Effector memory CD8-positive, alpha-beta T cell (primary cell): Measurements from ENCODE around the gene SPATA25.

Source experiments
- ATAC-seq: fragments of 150-1000 bp; cut with Tn5 transposase; replicated peaks from 2 replicates; pipeline ENCODE4 v1.10.0; 2021; ENCODE audit warnings: mild to moderate bottlenecking, moderate library complexity
- DNase-seq, 3 experiments: peaks; one replicate each; pipeline ENCODE4 v3.0.0; 2021
- H3K27ac Mint-ChIP-seq, 2 donors: one replicate each; pipeline ENCODE4 v1.8.0; 2022; ENCODE audit warnings: mild to moderate bottlenecking in 2 of 2, mixed read lengths in 2 of 2, moderate library complexity in 2 of 2
- H3K27me3 Mint-ChIP-seq, 2 donors: one replicate each; pipeline ENCODE4 v1.8.0; 2022; ENCODE audit warnings: mixed read lengths in 2 of 2
- H3K36me3 Mint-ChIP-seq: one replicate; pipeline ENCODE4 v1.8.0; 2022; ENCODE audit warnings: mild to moderate bottlenecking, moderate library complexity, mixed read lengths; ENCODE audit not compliant: insufficient read depth
- H3K4me1 Mint-ChIP-seq, 2 donors: one replicate each; pipeline ENCODE4 v1.8.0; 2022; ENCODE audit warnings: low read depth in 2 of 2, mixed read lengths in 2 of 2
- H3K4me3 Mint-ChIP-seq, 2 donors: one replicate each; pipeline ENCODE4 v1.8.0; 2022; ENCODE audit warnings: mild to moderate bottlenecking in 2 of 2, mixed read lengths in 2 of 2, moderate library complexity in 2 of 2
- H3K9me3 Mint-ChIP-seq, 2 donors: one replicate each; pipeline ENCODE4 v1.8.0; 2022; ENCODE audit warnings: mixed read lengths in 2 of 2

The SPATA25 gene

GRCh38 chr20:45896641-45897161 is 9.3 kb upstream of the SPATA25 start:
- no peak overlapping the region for H3K4me3 Mint-ChIP-seq
- no peaks in the 10 kb centered on the region for H3K27me3 Mint-ChIP-seq
- no peak for ATAC-seq
- no peak overlapping the region for H3K27ac Mint-ChIP-seq
- no peak for DNase-seq
- peaks cover 18% of the 10 kb centered on the region for H3K36me3 Mint-ChIP-seq
- H3K4me1 Mint-ChIP-seq: peaks cover 14 to 23% of the 10 kb centered on the region in 2 donors
- H3K9me3 Mint-ChIP-seq: no peaks in the 10 kb centered on the region

GRCh38 chr20:45894797-45895196 is 7.4 kb upstream of the SPATA25 start:
- Mint-ChIP-seq H3K4me1 (peaks cover 18 to 30% of the 10 kb centered on the region in 2 donors), H3K4me3 (peak overlapping the region in 1 of 2 donors; percentile 29), H3K36me3 (peaks cover 31% of the 10 kb centered on the region), H3K27ac (peak overlapping the region in 1 of 2 donors; percentile 62), H3K27me3 (no peaks in the 10 kb centered on the region), H3K9me3 (no peaks in the 10 kb centered on the region)
- ATAC-seq: no peak
- no peak for DNase-seq

GRCh38 chr20:45893831-45894230 is 6.4 kb upstream of the SPATA25 start:
- Mint-ChIP-seq H3K27me3 (no peaks in the 10 kb centered on the region), H3K27ac (peak overlapping the region; percentile 9 to 92), H3K4me3 (peak overlapping the region in 1 of 2 donors; percentile 94), H3K9me3 (no peaks in the 10 kb centered on the region), H3K4me1 (peaks cover 18 to 34% of the 10 kb centered on the region in 2 donors), H3K36me3 (peaks cover 31% of the 10 kb centered on the region)
- no peak for DNase-seq
- no peak for ATAC-seq

GRCh38 chr20:45892828-45893500 is 5.5 kb upstream of the SPATA25 start:
- Mint-ChIP-seq H3K4me3 (peak overlapping the region; percentile 92 to 94), H3K27me3 (no peaks in the 10 kb centered on the region), H3K9me3 (no peaks in the 10 kb centered on the region), H3K4me1 (peaks cover 18 to 34% of the 10 kb centered on the region in 2 donors), H3K27ac (peak overlapping the region; percentile 9 to 92), H3K36me3 (peaks cover 31% of the 10 kb centered on the region)
- DNase-seq (peak in 2 of 3 experiments; percentile 37 to 41), ATAC-seq (peak; percentile 61)

GRCh38 chr20:45892049-45892825 is 4.8 kb upstream of the SPATA25 start:
- peaks cover 18 to 34% of the 10 kb centered on the region in 2 donors for H3K4me1 Mint-ChIP-seq
- peak overlapping the region; percentile 92 to 94 for H3K4me3 Mint-ChIP-seq
- H3K36me3 Mint-ChIP-seq: peaks cover 28% of the 10 kb centered on the region
- peak overlapping the region; percentile 79 to 92 for H3K27ac Mint-ChIP-seq
- H3K27me3 Mint-ChIP-seq: no peaks in the 10 kb centered on the region
- ATAC-seq (no peak), DNase-seq (no peak)
- H3K9me3 Mint-ChIP-seq: no peaks in the 10 kb centered on the region

GRCh38 chr20:45890985-45891983 is 3.9 kb upstream of the SPATA25 start, which contains the start of the genes CTSA and NEURL2:
CTSA (plus strand) TSS chr20:45891335; CDS start chr20:45891569, 234 bp downstream.
NEURL2 (minus strand) TSS chr20:45891208; CDS start chr20:45890991, 217 bp downstream.
- Mint-ChIP-seq H3K36me3 (peaks cover 28% of the 10 kb centered on the region), H3K4me3 (peak within 1 kb of the TSS; percentile 92 to 94), H3K9me3 (no peaks in the 10 kb centered on the region), H3K27me3 (no peaks in the 10 kb centered on the region), H3K4me1 (peaks cover 18 to 34% of the 10 kb centered on the region in 2 donors), H3K27ac (peak within 1 kb of the TSS; percentile 79 to 92)
- peak; percentile 76 for ATAC-seq
- peak; percentile 68 to 75 (median 70) for DNase-seq

GRCh38 chr20:45890077-45890984 is 2.9 kb upstream of the SPATA25 start:
- Mint-ChIP-seq H3K36me3 (peaks cover 28% of the 10 kb centered on the region), H3K27ac (peak overlapping the region; percentile 79 to 92), H3K27me3 (no peaks in the 10 kb centered on the region), H3K4me3 (peak overlapping the region; percentile 92 to 94), H3K4me1 (peaks cover 18 to 34% of the 10 kb centered on the region in 2 donors), H3K9me3 (no peaks in the 10 kb centered on the region)
- peak in 1 of 3 experiments; percentile 21 for DNase-seq
- ATAC-seq: no peak

- peaks cover 21 to 31% of the 10 kb centered on the region in 2 donors for H3K4me1 Mint-ChIP-seq
- H3K27ac Mint-ChIP-seq: no peak overlapping the region
Measured at GRCh38 chr20:45888681-45889080, 1.3 kb upstream of the SPATA25 start.

GRCh38 chr20:45886590-45887345 is 654 bp downstream of the SPATA25 start:
- H3K27me3 Mint-ChIP-seq: no peaks in the 10 kb centered on the region
- no peak overlapping the region for H3K4me3 Mint-ChIP-seq
- H3K4me1 Mint-ChIP-seq: peaks cover 22 to 25% of the 10 kb centered on the region in 2 donors
- no peak for ATAC-seq
- peaks cover 21% of the 10 kb centered on the region for H3K36me3 Mint-ChIP-seq
- no peak for DNase-seq
- no peaks in the 10 kb centered on the region for H3K9me3 Mint-ChIP-seq
- peak overlapping the region in 1 of 2 donors; percentile 35 for H3K27ac Mint-ChIP-seq

More at GRCh38 chr20:45888681-45889080, 1.3 kb upstream of the SPATA25 start:
- Mint-ChIP-seq H3K36me3 (peaks cover 32% of the 10 kb centered on the region), H3K27me3 (no peaks in the 10 kb centered on the region), H3K4me3 (no peak overlapping the region), H3K9me3 (no peaks in the 10 kb centered on the region)
- no peak for ATAC-seq
- no peak for DNase-seq

- no peak for DNase-seq
- no peaks in the 10 kb centered on the region for H3K27me3 Mint-ChIP-seq
- peak overlapping the region in 1 of 2 donors; percentile 93 for H3K27ac Mint-ChIP-seq
- no peaks in the 10 kb centered on the region for H3K9me3 Mint-ChIP-seq
- H3K36me3 Mint-ChIP-seq: peaks cover 13% of the 10 kb centered on the region
- no peak for ATAC-seq
- peaks cover 22 to 27% of the 10 kb centered on the region in 2 donors for H3K4me1 Mint-ChIP-seq
- no peak overlapping the region for H3K4me3 Mint-ChIP-seq
Measured at GRCh38 chr20:45883100-45883469, 4.3 kb downstream of the SPATA25 start.

GRCh38 chr20:45882469-45883099 is 4.8 kb downstream of the SPATA25 start:
- Mint-ChIP-seq H3K27me3 (no peaks in the 10 kb centered on the region), H3K4me3 (peak overlapping the region in 1 of 2 donors; percentile 5), H3K9me3 (no peaks in the 10 kb centered on the region), H3K4me1 (peaks cover 22 to 27% of the 10 kb centered on the region in 2 donors), H3K36me3 (peaks cover 13% of the 10 kb centered on the region), H3K27ac (peak overlapping the region; percentile 90 to 93)
- no peak for ATAC-seq
- DNase-seq: no peak
